ENCODE measurements around the gene FOXO1. TPM values are rescaled to one million over a fixed set of nuclear protein-coding genes. Genes with fewer than 3 reads are reported as not detected.

FOXO1 gene
- total RNA-seq, 4 donors from 2014 or later = 50.7 to 67.2 (median 60.3) TPM

DNA sequence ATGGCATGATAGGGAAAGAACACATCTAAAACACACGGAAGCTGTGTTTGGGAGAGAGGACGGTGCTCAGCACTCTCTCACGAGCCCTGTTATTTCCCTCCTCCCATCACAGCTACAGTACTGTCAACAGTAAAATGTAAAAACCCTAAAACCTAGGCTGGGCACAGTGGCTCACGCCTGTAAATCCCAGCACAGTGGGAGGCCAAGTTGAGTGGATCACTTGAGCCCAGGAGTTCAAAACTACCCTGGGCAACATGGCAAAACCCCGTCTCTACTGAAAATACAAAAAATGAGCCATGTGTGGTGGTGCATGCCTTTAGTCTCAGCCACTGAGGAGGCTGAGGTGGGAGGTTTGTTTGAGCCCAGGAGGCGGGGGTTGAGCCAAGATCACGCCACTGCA, 54.8 kb downstream of the FOXO1 start:
- Histone ChIP-seq H3K4me3 (no peak overlapping the region), H3K36me3 (no peaks in the 10 kb centered on the region), H3K27me3 (no peaks in the 10 kb centered on the region), H3K4me1 (peaks cover 36% of the 10 kb centered on the region), H3K27ac (no peak overlapping the region), H3K9me3 (no peaks in the 10 kb centered on the region)
- no peak for DNase-seq (ENCODE audit: low spot score in 2 of 2)
- TF ChIP-seq POLR2AphosphoS5 (IDR thresholded peaks at IDR 0.05) = no peak
- TF ChIP-seq EP300 (IDR thresholded peaks at IDR 0.05) = no peak
- TF ChIP-seq, protein P1, sequence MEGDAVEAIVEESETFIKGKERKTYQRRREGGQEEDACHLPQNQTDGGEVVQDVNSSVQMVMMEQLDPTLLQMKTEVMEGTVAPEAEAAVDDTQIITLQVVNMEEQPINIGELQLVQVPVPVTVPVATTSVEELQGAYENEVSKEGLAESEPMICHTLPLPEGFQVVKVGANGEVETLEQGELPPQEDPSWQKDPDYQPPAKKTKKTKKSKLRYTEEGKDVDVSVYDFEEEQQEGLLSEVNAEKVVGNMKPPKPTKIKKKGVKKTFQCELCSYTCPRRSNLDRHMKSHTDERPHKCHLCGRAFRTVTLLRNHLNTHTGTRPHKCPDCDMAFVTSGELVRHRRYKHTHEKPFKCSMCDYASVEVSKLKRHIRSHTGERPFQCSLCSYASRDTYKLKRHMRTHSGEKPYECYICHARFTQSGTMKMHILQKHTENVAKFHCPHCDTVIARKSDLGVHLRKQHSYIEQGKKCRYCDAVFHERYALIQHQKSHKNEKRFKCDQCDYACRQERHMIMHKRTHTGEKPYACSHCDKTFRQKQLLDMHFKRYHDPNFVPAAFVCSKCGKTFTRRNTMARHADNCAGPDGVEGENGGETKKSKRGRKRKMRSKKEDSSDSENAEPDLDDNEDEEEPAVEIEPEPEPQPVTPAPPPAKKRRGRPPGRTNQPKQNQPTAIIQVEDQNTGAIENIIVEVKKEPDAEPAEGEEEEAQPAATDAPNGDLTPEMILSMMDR (IDR thresholded peaks at IDR 0.05) = no peak
- TF ChIP-seq POLR2A (IDR thresholded peaks at IDR 0.05) = no peak
- WGBS = 91% methylated on average over 7 of the region's 7 CpGs

DNA sequence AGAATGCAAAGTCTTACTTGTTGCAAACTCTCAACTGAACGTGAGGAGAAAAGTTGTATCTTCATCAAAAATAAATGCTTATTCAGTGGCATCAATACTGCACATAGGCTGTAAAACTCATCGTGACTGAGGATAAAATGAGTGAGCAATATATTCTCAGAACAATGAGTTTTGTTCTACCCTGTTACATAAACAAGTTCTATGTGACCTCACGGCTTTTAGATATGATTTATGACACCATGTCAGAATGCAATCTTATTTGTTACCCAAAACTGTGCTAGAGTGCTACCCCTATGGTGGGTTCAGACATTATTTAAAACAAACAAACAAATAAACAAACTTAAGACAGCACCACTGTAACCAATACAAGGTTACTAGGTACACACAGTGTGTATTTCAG, 55.4 kb downstream of the FOXO1 start:
- Histone ChIP-seq H3K27me3 (no peaks in the 10 kb centered on the region), H3K4me3 (no peak overlapping the region), H3K36me3 (no peaks in the 10 kb centered on the region), H3K9me3 (no peaks in the 10 kb centered on the region), H3K4me1 (peaks cover 35% of the 10 kb centered on the region), H3K27ac (no peak overlapping the region)
- no peak for DNase-seq (ENCODE audit: low spot score in 2 of 2)
- WGBS = 81% methylated on average over 3 of the region's 3 CpGs
- no peak for TF ChIP-seq EP300 (IDR thresholded peaks at IDR 0.05)
- no peak for TF ChIP-seq POLR2A (IDR thresholded peaks at IDR 0.05)

DNA sequence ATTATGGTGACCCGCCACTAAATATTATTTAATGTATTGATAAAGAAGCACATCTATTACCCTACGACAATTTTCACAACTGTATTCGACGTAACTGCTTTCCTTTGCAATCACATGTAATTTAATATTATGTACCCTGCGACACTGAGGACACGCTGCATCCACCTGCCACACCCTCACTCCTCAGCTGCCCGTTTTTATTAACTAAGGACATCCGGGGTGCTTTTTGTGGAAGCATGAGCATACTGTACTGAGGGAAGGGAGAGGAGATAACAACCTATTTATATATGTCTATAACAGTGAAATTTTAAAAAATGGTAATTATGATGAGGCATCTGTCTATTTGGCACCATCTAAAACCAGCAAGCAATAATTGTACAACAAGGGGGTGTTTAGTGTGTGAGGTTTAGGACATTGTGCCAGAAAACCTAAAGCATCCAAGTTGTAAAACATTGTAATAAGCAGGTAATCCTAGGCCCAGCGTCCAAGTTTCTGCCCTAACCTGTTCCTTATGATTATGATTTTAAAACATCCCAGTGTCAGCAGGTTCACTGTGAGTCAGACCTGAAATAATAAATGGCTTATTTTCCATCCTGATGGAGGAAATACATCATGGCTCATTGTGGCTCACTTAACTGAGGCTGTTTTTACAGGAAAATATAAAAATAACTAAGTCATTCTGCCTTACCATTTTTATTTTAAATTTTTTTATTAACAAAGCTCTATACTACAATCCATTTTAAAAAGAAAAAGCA, 56.3 kb downstream of the FOXO1 start:
- TF ChIP-seq POLR2AphosphoS5 (IDR thresholded peaks at IDR 0.05) (no peak), POLR2A (IDR thresholded peaks at IDR 0.05) (no peak), EP300 (IDR thresholded peaks at IDR 0.05) (no peak)
- TF ChIP-seq, protein P1 (IDR thresholded peaks at IDR 0.05) = no peak
- no peak for DNase-seq (ENCODE audit: low spot score in 2 of 2)
- Histone ChIP-seq H3K27ac (no peak overlapping the region), H3K27me3 (no peaks in the 10 kb centered on the region), H3K4me1 (peaks cover 30% of the 10 kb centered on the region), H3K36me3 (no peaks in the 10 kb centered on the region), H3K9me3 (no peaks in the 10 kb centered on the region), H3K4me3 (no peak overlapping the region)
- 66% methylated on average over 9 of the region's 9 CpGs for WGBS

DNA sequence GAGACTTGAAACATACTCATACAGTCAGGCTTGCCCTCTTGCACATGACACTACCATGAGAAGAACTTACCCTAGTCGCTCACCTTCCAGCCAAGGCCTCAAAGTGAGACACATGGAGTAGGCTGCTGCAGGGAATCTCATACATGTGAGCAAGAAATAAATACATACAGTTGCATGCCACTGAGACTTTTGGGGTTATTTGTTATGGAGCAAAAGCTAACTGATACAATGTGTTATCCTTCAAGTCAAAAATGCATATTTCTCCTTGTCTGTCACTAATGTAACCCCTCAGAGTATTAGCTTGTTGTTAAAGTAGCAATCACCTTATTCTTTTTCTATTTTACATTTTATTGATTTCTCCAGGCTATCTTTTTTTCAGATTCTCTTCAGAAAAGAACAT, 58.1 kb downstream of the FOXO1 start:
- no peak for DNase-seq (ENCODE audit: low spot score in 2 of 2)
- Histone ChIP-seq H3K9me3 (no peaks in the 10 kb centered on the region), H3K4me1 (peaks cover 28% of the 10 kb centered on the region), H3K27me3 (no peaks in the 10 kb centered on the region), H3K4me3 (no peak overlapping the region), H3K36me3 (no peaks in the 10 kb centered on the region), H3K27ac (no peak overlapping the region)
- 100% methylated on average over 1 of the region's 1 CpG for WGBS
- TF ChIP-seq POLR2AphosphoS5 (IDR thresholded peaks at IDR 0.05) (no peak), POLR2A (IDR thresholded peaks at IDR 0.05) (no peak), EP300 (IDR thresholded peaks at IDR 0.05) (no peak)
- TF ChIP-seq, protein P1 (IDR thresholded peaks at IDR 0.05) = no peak

DNA sequence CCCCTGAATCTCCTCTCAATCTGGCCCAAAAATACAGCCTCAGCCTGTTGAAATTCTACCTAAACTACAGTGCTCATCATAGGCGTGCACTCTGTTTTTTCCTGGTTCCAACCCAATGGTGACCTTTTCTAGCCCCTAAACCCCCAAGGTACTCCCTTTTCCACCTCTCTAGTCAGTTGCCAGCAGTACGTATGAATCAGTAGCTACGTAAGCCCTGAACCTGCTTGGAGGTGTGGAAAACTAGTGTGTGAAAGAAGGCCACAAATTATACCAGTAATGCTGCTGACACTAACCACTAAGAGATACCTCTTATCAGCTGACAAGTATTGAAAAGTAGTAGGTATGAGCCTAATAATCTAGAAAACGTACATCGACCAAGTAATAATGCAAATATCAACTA, 60.9 kb downstream of the FOXO1 start:
- 88% methylated on average over 5 of the region's 5 CpGs for WGBS
- no peaks in the 10 kb centered on the region for H3K9me3 ChIP-seq

More for the DNA sequence above, 60.9 kb downstream of the FOXO1 start:
- H3K27me3 ChIP-seq = no peaks in the 10 kb centered on the region
- peaks cover 19% of the 10 kb centered on the region for H3K4me1 ChIP-seq
- no peak overlapping the region for H3K4me3 ChIP-seq
- H3K36me3 ChIP-seq = no peaks in the 10 kb centered on the region
- TF ChIP-seq EP300 (IDR thresholded peaks at IDR 0.05) = no peak
- TF ChIP-seq, protein P1 (IDR thresholded peaks at IDR 0.05) = no peak
- no peak for TF ChIP-seq POLR2A (IDR thresholded peaks at IDR 0.05)
- TF ChIP-seq POLR2AphosphoS5 (IDR thresholded peaks at IDR 0.05) = no peak
- no peak overlapping the region for H3K27ac ChIP-seq
- DNase-seq (ENCODE audit: low spot score in 2 of 2) = no peak

Data from suprapubic skin (tissue), 4 donors.